Measurements from ENCODE around the gene KLHL42. TPM values are rescaled to one million over a fixed set of nuclear protein-coding genes. Genes with fewer than 3 reads are reported as not detected.

KLHL42 gene
- total RNA-seq, 1 donor from 2014 or later: 30.0 TPM

DNA sequence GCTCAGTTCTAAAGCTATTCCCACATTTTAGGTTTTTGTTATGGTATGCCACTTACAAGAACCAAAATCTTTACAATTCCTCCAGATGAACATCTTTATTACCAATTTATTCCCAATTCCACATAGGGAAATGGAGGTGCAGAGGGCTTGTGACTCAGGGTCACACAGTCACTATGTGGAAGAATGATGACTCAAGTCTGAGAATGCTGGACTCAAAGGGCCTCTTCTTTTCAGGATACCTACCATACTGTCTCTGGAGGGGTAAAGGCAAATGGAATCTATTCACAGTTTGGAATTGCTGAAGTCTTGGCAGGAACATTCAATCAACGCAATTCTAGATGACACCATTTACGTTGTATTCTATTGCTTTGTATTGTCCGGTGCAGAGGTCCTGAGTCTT lies 48.2 kb downstream of the KLHL42 start:
- DNase-seq (ENCODE audit: extremely low spot score in 2 of 2): no peak
- no peak overlapping the region for H3K27ac ChIP-seq
- TF ChIP-seq, protein P1, sequence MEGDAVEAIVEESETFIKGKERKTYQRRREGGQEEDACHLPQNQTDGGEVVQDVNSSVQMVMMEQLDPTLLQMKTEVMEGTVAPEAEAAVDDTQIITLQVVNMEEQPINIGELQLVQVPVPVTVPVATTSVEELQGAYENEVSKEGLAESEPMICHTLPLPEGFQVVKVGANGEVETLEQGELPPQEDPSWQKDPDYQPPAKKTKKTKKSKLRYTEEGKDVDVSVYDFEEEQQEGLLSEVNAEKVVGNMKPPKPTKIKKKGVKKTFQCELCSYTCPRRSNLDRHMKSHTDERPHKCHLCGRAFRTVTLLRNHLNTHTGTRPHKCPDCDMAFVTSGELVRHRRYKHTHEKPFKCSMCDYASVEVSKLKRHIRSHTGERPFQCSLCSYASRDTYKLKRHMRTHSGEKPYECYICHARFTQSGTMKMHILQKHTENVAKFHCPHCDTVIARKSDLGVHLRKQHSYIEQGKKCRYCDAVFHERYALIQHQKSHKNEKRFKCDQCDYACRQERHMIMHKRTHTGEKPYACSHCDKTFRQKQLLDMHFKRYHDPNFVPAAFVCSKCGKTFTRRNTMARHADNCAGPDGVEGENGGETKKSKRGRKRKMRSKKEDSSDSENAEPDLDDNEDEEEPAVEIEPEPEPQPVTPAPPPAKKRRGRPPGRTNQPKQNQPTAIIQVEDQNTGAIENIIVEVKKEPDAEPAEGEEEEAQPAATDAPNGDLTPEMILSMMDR (IDR thresholded peaks at IDR 0.05): no peak
- TF ChIP-seq POLR2A (IDR thresholded peaks at IDR 0.05) (no peak), POLR2AphosphoS5 (IDR thresholded peaks at IDR 0.05; ENCODE audit: insufficient read depth in 1 of 2, low read depth in 1 of 2) (no peak)
- no peaks in the 10 kb centered on the region for H3K4me1 ChIP-seq
- no peaks in the 10 kb centered on the region for H3K9me3 ChIP-seq
- intact Hi-C loops (cut with DNase I): loop anchor here (10.0 kb wide), 1 partner anchor 93 kb away; no protein-coding TSS in a partner anchor
- H3K27me3 ChIP-seq: no peaks in the 10 kb centered on the region
- H3K4me3 ChIP-seq: no peak overlapping the region
- H3K36me3 ChIP-seq: no peaks in the 10 kb centered on the region

DNA sequence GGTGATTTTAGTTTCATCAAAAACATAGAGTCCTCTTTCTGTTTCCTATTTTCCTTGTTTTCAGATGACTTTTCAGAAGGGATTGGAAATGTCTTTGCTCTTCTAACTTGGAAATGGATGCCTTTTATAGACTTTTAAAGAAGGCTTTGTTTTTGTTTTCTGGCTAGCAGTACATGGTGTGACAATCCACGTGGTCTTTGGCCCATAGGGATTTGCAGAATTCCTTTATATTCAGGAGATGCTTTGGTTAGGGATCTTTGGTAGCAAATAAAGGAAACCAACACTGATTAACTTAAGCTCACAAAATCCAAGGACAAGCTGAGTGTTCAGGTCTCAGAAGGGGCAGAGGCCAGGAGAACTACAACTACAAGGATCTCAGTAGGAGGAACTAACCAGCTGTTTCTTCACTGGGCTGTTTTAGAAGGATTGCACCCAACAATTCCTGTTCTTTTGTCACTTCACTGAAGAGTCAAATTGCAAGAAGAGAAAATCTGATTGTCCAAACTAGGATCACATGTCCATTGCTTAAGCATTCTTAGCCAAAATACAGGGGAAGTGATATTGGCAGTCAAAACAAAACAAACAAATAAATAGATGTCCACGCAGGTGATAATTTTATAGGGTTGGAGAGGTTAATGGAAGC lies 58.6 kb downstream of the KLHL42 start:
- Histone ChIP-seq H3K4me3 (no peak overlapping the region), H3K36me3 (no peaks in the 10 kb centered on the region), H3K4me1 (no peaks in the 10 kb centered on the region), H3K9me3 (no peaks in the 10 kb centered on the region), H3K27ac (no peak overlapping the region), H3K27me3 (no peaks in the 10 kb centered on the region)
- intact Hi-C loops (cut with DNase I): no loop called here
- no peak for DNase-seq (ENCODE audit: extremely low spot score in 2 of 2)
- no peak for TF ChIP-seq POLR2AphosphoS5 (IDR thresholded peaks at IDR 0.05; ENCODE audit: insufficient read depth in 1 of 2, low read depth in 1 of 2)
- TF ChIP-seq POLR2A (IDR thresholded peaks at IDR 0.05): no peak
- TF ChIP-seq, protein P1 (IDR thresholded peaks at IDR 0.05): no peak

DNA sequence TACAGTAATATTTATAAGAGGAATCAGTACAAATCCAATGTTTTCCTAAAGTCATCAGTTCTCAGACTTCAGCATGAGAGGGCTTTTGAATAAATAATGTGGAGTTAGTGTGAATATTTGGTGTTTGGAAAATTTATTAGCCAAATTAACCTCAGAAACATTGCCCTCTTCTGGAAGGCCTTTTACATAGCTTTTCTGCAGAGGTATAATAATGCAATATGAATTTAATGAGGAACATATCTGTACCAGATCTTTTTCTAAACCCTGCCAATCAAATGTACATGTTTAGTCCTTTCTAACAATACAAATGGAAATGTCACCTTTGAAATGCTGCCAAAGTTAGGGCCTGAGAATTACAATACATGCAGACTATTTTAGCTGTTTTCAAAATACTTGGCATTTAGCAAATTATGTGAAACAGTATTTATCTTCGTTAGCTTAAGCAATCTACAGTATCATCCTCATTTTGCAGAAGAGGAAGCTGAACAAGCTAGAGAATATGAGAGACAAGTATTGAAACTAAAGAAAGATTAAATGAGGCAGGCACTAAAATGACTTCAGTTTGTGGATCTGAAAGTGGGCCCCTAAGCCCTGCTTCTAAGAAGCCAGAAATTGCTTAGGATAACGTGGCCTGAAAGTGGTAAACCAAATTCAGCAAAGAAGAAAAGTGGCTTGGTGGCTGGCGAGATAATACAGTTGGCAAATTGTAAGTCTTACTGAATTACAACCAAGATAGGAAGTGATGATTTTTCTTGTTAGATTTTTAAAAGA lies 60.4 kb downstream of the KLHL42 start:
- Histone ChIP-seq H3K36me3 (no peaks in the 10 kb centered on the region), H3K9me3 (no peaks in the 10 kb centered on the region), H3K4me1 (no peaks in the 10 kb centered on the region), H3K4me3 (no peak overlapping the region), H3K27me3 (no peaks in the 10 kb centered on the region), H3K27ac (no peak overlapping the region)
- TF ChIP-seq POLR2A (IDR thresholded peaks at IDR 0.05): no peak
- no peak for TF ChIP-seq POLR2AphosphoS5 (IDR thresholded peaks at IDR 0.05; ENCODE audit: insufficient read depth in 1 of 2, low read depth in 1 of 2)
- TF ChIP-seq, protein P1 (IDR thresholded peaks at IDR 0.05): no peak
- DNase-seq (ENCODE audit: extremely low spot score in 2 of 2): no peak
- intact Hi-C loops (cut with DNase I): no loop called here

DNA sequence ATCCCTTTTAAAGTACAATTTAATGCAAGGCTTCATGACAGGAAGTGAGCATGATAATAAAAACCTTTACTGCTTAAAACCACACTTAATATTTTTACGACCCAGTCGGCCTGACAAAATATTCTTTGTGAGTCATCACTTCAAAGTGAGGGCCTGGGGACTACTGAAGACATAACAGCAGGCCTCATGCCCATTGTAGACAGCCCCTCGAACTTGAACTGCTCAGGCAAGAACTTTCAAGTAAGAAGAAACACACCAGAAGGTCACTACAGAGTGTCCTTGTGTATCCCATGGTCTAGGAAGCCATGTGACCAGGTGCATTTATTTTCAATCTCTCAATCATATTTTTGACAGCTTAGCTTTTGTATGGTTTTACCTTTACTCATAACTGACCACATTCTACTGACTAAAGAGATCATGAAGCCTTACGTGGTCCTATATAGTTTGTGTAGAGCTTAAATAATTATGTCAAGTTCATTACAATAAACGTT lies 61.4 kb downstream of the KLHL42 start:
- DNase-seq (ENCODE audit: extremely low spot score in 2 of 2): no peak
- Histone ChIP-seq H3K27ac (no peak overlapping the region), H3K4me3 (no peak overlapping the region), H3K4me1 (no peaks in the 10 kb centered on the region), H3K9me3 (no peaks in the 10 kb centered on the region), H3K36me3 (no peaks in the 10 kb centered on the region), H3K27me3 (no peaks in the 10 kb centered on the region)
- intact Hi-C loops (cut with DNase I): no loop called here
- TF ChIP-seq, protein P1 (IDR thresholded peaks at IDR 0.05): no peak
- TF ChIP-seq POLR2AphosphoS5 (IDR thresholded peaks at IDR 0.05; ENCODE audit: insufficient read depth in 1 of 2, low read depth in 1 of 2) (no peak), POLR2A (IDR thresholded peaks at IDR 0.05) (no peak)
